IPS DF 6.9 (cell line): ENCODE measurements around the gene OR6N1.

Experiments
- DNase-seq: peaks from one replicate; pipeline ENCODE4 v3.0.0-alpha.2; 2013; ENCODE audit warnings: low read depth, low spot score
- H3K27ac ChIP-seq: one replicate; pipeline ENCODE4 v1.5.1; 2013; ENCODE audit warnings: low read length, control low read depth
- H3K27me3 ChIP-seq: 2 replicates; pipeline ENCODE4 v1.6.1; 2013; ENCODE audit warnings: mild to moderate bottlenecking, low read length; ENCODE audit not compliant: control insufficient read depth, insufficient read depth
- H3K36me3 ChIP-seq: 2 replicates; pipeline ENCODE4 v1.6.1; 2013; ENCODE audit warnings: low read length; ENCODE audit not compliant: control insufficient read depth, insufficient read depth
- H3K4me1 ChIP-seq: 2 replicates; pipeline ENCODE4 v1.6.1; 2013; ENCODE audit warnings: low read length; ENCODE audit not compliant: control insufficient read depth, insufficient read depth
- H3K4me3 ChIP-seq: 2 replicates; pipeline ENCODE4 v1.5.1; 2013; ENCODE audit warnings: mild to moderate bottlenecking, low read length
- H3K9me3 ChIP-seq: 2 replicates; pipeline ENCODE4 v1.6.1; 2013; ENCODE audit warnings: low read length, inconsistent platforms; ENCODE audit not compliant: control insufficient read depth, insufficient read depth
- WGBS: extraction: QIAGEN DNeasy Blood & Tissue Kit; methylation state at CpG from one replicate; pipeline ENCODE4 v1.1.7; 2013; ENCODE audit warnings: mixed read lengths, missing lambda C conversion rate; ENCODE audit not compliant: insufficient read length, insufficient coverage; 5-methylcytosine and 5-hydroxymethylcytosine counted together

OR6N1 gene, protein sequence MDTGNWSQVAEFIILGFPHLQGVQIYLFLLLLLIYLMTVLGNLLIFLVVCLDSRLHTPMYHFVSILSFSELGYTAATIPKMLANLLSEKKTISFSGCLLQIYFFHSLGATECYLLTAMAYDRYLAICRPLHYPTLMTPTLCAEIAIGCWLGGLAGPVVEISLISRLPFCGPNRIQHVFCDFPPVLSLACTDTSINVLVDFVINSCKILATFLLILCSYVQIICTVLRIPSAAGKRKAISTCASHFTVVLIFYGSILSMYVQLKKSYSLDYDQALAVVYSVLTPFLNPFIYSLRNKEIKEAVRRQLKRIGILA

DNA sequence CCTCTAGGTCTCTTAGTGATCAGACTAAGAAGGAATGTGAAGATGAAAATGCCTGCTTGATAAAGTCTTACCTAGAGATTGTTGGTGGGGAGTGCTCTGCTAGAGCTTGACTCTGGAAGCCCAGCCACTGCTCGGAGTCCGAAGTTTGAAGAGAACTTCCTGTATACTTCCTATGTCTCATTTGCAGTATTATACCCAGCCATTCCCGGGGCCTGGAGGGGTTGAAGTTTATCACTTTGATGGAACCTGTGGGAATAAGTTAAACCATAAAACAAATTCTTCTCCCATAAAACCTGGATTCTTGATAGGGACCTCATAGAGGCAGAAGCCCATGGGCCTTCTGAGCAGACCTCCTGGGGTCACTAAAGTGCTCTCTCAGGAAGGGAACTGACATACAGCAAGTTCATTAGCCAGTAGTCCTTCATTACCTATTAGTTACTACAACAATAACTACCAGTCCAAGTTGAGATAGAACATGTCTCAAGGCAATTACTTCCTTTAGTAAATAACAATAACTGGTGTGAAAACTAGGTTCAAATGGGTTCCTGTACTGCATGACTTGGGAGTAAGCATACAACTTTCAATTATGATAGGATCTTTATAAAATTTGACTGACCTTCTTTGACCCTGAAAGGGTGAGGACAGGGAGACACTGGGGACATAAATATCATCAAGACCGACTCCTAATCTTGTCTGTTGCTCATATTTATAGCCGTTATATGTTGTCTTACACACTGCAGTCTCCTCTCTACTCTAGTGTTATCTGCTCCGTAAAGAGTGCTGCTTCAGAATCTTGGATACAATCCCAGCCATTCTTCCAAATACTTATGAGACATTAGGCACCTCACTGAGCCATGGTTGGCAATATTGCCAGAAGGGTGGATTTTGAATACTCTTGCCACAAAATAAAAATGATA, at the start of gene OR6N1:
TSS of gene OR6N1 (minus strand) at position 246 of the 917 bp plus-strand sequence. CDS start 5,513 bp downstream, outside the sequence.
- WGBS = no CpG with 5 or more reads among the region's 6 CpGs
- H3K27me3 ChIP-seq = no peaks in the 10 kb centered on the region
- H3K4me1 ChIP-seq = no peaks in the 10 kb centered on the region
- no peak for DNase-seq
- H3K4me3 ChIP-seq = no peak within 1 kb of the TSS
- H3K27ac ChIP-seq = no peak within 1 kb of the TSS
- no peaks in the 10 kb centered on the region for H3K9me3 ChIP-seq
- no peaks in the 10 kb centered on the region for H3K36me3 ChIP-seq

DNA sequence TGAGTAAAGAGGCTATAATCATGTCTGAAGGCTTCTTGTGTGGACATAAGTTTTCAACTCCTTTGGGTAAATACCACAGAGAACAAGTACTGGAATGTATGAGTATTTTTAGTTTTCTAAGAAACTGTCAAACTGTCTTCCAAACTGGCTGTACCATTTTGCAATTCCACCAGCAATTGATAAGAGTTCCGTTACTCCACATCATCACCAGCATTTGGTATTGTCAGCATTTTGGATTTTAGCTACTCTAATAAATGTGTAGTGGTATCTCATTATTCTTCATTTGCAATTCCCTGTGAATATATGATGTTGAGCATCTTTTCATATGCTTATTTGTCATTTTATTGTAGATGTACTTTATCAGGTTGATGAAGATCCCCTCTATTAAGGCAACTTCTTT, 49.7 kb upstream of the OR6N1 start:
- WGBS = no CpG with 5 or more reads among the region's 1 CpG
- Histone ChIP-seq H3K9me3 (no peaks in the 10 kb centered on the region), H3K36me3 (no peaks in the 10 kb centered on the region), H3K4me1 (no peaks in the 10 kb centered on the region), H3K4me3 (no peak overlapping the region), H3K27ac (no peak overlapping the region), H3K27me3 (no peaks in the 10 kb centered on the region)
- no peak for DNase-seq

- WGBS = no CpG with 5 or more reads among the region's 7 CpGs
Measured at GRCh38 chr1:158819461-158820443, 47.8 kb upstream of the OR6N1 start.

GRCh38 chr1:158818975-158819431, 47.0 kb upstream of the OR6N1 start:
- no CpG with 5 or more reads among the region's 1 CpG for WGBS
- no peaks in the 10 kb centered on the region for H3K9me3 ChIP-seq
- no peak for DNase-seq
- no peaks in the 10 kb centered on the region for H3K4me1 ChIP-seq
- H3K36me3 ChIP-seq = no peaks in the 10 kb centered on the region
- no peak overlapping the region for H3K4me3 ChIP-seq
- H3K27me3 ChIP-seq = no peaks in the 10 kb centered on the region
- H3K27ac ChIP-seq = no peak overlapping the region

More at GRCh38 chr1:158819461-158820443, 47.8 kb upstream of the OR6N1 start:
- H3K27me3 ChIP-seq = no peaks in the 10 kb centered on the region
- H3K27ac ChIP-seq = no peak overlapping the region
- no peaks in the 10 kb centered on the region for H3K4me1 ChIP-seq
- H3K9me3 ChIP-seq = no peaks in the 10 kb centered on the region
- no peak for DNase-seq
- no peak overlapping the region for H3K4me3 ChIP-seq
- no peaks in the 10 kb centered on the region for H3K36me3 ChIP-seq

- H3K4me1 ChIP-seq = no peaks in the 10 kb centered on the region
- no CpG with 5 or more reads among the region's 1 CpG for WGBS
- H3K27ac ChIP-seq = no peak overlapping the region
- DNase-seq = no peak
- H3K27me3 ChIP-seq = no peaks in the 10 kb centered on the region
- no peak overlapping the region for H3K4me3 ChIP-seq
- no peaks in the 10 kb centered on the region for H3K9me3 ChIP-seq
- H3K36me3 ChIP-seq = no peaks in the 10 kb centered on the region
Measured at GRCh38 chr1:158818560-158818959, 46.6 kb upstream of the OR6N1 start.

DNA sequence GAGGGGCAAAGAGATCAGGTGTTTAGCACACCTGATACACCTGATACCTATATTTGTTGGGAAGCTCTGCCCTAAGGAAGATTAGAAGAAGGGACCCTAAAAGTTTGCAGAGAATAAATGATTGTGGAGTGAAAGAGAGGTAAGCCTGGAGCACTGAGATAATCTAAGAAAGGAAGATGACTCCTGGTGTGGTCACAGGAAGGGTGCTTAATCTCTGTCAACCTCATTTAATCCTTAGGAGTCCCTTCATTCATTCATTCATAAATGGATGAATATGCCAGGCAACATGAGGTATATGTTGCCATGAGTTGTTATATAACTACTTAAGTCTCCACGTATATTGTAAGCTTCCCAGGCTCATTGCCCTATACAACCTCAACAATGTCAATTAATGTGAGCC, 43.0 kb upstream of the OR6N1 start:
- WGBS = no CpG with 5 or more reads among the region's 1 CpG
- no peak for DNase-seq
- H3K27ac ChIP-seq = no peak overlapping the region

DNA sequence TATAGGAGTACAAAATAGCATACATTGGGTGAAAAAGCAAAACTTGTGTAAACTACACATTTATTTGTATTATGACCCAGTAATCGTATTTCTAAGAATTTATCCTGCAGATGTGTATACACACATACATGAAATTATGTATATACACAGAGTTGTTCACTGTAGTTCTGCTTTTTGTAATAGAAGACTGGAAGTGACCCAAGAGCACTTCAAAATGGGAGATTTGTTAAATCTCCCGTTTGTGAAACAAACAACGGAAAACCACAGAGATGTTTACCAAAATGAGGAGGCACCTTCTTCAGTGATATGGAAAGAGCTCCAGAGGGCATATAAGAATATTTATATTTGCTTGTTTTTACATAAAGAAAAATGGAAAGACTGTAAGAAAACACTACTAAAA, 41.2 kb upstream of the OR6N1 start:
- Histone ChIP-seq H3K4me3 (no peak overlapping the region), H3K27me3 (no peaks in the 10 kb centered on the region), H3K9me3 (no peaks in the 10 kb centered on the region), H3K4me1 (no peaks in the 10 kb centered on the region), H3K36me3 (no peaks in the 10 kb centered on the region), H3K27ac (no peak overlapping the region)
- DNase-seq = no peak
- WGBS = no CpG with 5 or more reads among the region's 3 CpGs

More for the DNA sequence above, 43.0 kb upstream of the OR6N1 start:
- H3K4me3 ChIP-seq = no peak overlapping the region
- no peaks in the 10 kb centered on the region for H3K36me3 ChIP-seq
- no peaks in the 10 kb centered on the region for H3K4me1 ChIP-seq
- H3K9me3 ChIP-seq = no peaks in the 10 kb centered on the region
- no peaks in the 10 kb centered on the region for H3K27me3 ChIP-seq

GRCh38 chr1:158812336-158812735, 40.3 kb upstream of the OR6N1 start:
- H3K4me3 ChIP-seq = no peak overlapping the region
- no peaks in the 10 kb centered on the region for H3K9me3 ChIP-seq
- no peak overlapping the region for H3K27ac ChIP-seq
- no peaks in the 10 kb centered on the region for H3K4me1 ChIP-seq
- DNase-seq = no peak
- no peaks in the 10 kb centered on the region for H3K36me3 ChIP-seq
- no CpG with 5 or more reads among the region's 2 CpGs for WGBS
- no peaks in the 10 kb centered on the region for H3K27me3 ChIP-seq

DNA sequence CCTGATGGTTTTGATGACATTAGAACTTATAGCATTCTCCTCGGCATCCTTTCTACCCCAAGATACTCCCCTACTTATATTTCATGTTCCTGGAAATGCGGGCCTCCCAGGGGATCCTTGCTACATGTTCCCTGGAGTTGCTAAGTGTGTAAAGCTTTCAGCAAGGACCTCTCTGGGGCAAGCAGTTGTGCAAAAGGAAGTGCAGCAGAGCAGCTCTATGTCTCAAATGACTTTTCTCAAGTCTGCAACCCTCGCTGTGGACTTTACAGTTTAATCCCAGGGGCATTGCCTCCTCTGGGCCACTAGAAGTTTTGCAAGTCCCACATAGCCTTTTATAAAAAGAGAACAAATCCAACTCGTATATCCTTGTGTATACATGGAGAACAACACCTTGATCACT, 38.3 kb upstream of the OR6N1 start:
- Histone ChIP-seq H3K4me1 (no peaks in the 10 kb centered on the region), H3K27me3 (no peaks in the 10 kb centered on the region), H3K36me3 (no peaks in the 10 kb centered on the region), H3K9me3 (no peaks in the 10 kb centered on the region), H3K4me3 (no peak overlapping the region), H3K27ac (no peak overlapping the region)
- no peak for DNase-seq
- WGBS = no CpG with 5 or more reads among the region's 4 CpGs

- Histone ChIP-seq H3K27me3 (no peaks in the 10 kb centered on the region), H3K9me3 (no peaks in the 10 kb centered on the region), H3K27ac (no peak overlapping the region), H3K4me3 (no peak overlapping the region), H3K4me1 (no peaks in the 10 kb centered on the region), H3K36me3 (no peaks in the 10 kb centered on the region)
- WGBS = no CpG with 5 or more reads among the region's 5 CpGs
- DNase-seq = no peak
Measured at GRCh38 chr1:158809862-158810261, 37.9 kb upstream of the OR6N1 start.
